ENCODE results near the gene LRCOL1.
A peak's percentile ranks its signal among the peaks of the same experiment; 100 is the strongest.

The LRCOL1 gene

GRCh38 chr12:132608231-132609171 lies 1.9 kb downstream of the LRCOL1 start:
- Histone ChIP-seq H3K27ac (no peak overlapping the region), H3K4me3 (no peak overlapping the region)
- DNase-seq (ENCODE audit: low spot score): peak; percentile 63
- no peak for TF ChIP-seq CTCF (IDR thresholded peaks at IDR 0.05)

- no peak for TF ChIP-seq CTCF (IDR thresholded peaks at IDR 0.05)
- Histone ChIP-seq H3K27ac (no peak overlapping the region), H3K4me3 (no peak overlapping the region)
- peak; percentile 54 for DNase-seq (ENCODE audit: low spot score)
These were observed 3.5 kb downstream of the LRCOL1 start for GRCh38 chr12:132606927-132607326.

- H3K27ac ChIP-seq: no peak overlapping the region
- DNase-seq (ENCODE audit: low spot score): no peak
These were observed 3.9 kb downstream of the LRCOL1 start for GRCh38 chr12:132606466-132606865.

GRCh38 chr12:132605892-132606291 lies 4.5 kb downstream of the LRCOL1 start:
- DNase-seq (ENCODE audit: low spot score): no peak
- H3K27ac ChIP-seq: no peak overlapping the region
- TF ChIP-seq CTCF (IDR thresholded peaks at IDR 0.05): no peak
- no peak overlapping the region for H3K4me3 ChIP-seq

More at GRCh38 chr12:132606466-132606865, 3.9 kb downstream of the LRCOL1 start:
- no peak overlapping the region for H3K4me3 ChIP-seq
- no peak for TF ChIP-seq CTCF (IDR thresholded peaks at IDR 0.05)

DNA sequence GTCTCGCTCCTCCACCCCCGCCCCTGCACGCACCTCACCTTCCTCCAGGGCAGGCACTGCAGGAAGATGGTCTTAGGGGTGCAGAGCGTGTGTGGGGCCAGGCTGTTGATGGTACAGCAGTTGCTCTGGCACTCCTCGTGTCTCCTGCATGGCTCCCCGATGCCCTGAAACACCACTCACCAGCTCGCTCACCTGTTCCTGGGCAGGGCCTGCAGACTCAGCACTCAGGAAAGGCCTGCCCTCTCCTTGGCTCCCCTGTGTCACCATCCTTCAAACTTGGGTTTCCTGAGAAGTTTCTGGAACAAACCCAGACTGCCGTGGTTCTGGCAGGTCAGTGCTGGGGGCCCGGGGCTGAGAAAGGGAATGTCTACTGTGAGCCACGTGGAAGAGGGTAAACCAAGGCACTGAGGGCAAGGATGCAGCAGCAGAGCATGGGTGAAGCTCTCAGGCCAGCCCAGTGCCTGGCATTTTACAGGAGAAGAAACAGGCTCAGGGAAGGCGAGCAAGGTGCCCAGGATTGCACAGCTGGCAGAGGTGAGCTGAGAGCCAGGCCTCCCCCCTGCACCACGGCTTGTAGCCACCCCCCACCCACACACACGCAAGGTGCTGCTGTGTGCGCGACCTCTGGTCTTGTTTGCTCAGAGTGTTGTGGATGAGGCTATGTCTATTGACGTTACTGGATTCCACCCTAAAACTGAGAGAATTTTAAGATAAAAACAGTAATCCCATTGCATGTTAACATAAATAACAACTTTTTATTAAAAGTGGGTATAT lies 5.5 kb downstream of the LRCOL1 start:
- no peak for TF ChIP-seq CTCF (IDR thresholded peaks at IDR 0.05)
- H3K27ac ChIP-seq: no peak overlapping the region
- no peak for DNase-seq (ENCODE audit: low spot score)
- peak overlapping the region; percentile 46 for H3K4me3 ChIP-seq

- peak overlapping the region in 1 of 2 donors; percentile 49 for H3K27ac ChIP-seq
- H3K4me3 ChIP-seq: peak overlapping the region; percentile 46
- no peak for TF ChIP-seq CTCF (IDR thresholded peaks at IDR 0.05)
- DNase-seq (ENCODE audit: low spot score): no peak
These were observed 6.2 kb downstream of the LRCOL1 start for GRCh38 chr12:132604151-132604618.
